ENCODE data around the gene HOXD12.
A peak's percentile ranks its signal among the peaks of the same experiment; 100 is the strongest.

HOXD12 gene

GRCh38 chr2:176090862-176091261 lies 8.7 kb upstream of the HOXD12 start:
- DNase-seq (ENCODE audit: low read depth): no peak
- no peak for TF ChIP-seq CTCF (IDR thresholded peaks at IDR 0.05; ENCODE audit: control insufficient read depth, insufficient read depth, low read depth, low read length, missing control alignments)
- H3K4me3 ChIP-seq (ENCODE audit: control insufficient read depth, low read depth, low read length): no peak overlapping the region

- H3K4me3 ChIP-seq (ENCODE audit: control insufficient read depth, low read depth, low read length): no peak overlapping the region
- no peak for TF ChIP-seq CTCF (IDR thresholded peaks at IDR 0.05; ENCODE audit: control insufficient read depth, insufficient read depth, low read depth, low read length, missing control alignments)
- DNase-seq (ENCODE audit: low read depth): no peak
Measured at GRCh38 chr2:176091329-176092258, 8.0 kb upstream of the HOXD12 start.

DNA sequence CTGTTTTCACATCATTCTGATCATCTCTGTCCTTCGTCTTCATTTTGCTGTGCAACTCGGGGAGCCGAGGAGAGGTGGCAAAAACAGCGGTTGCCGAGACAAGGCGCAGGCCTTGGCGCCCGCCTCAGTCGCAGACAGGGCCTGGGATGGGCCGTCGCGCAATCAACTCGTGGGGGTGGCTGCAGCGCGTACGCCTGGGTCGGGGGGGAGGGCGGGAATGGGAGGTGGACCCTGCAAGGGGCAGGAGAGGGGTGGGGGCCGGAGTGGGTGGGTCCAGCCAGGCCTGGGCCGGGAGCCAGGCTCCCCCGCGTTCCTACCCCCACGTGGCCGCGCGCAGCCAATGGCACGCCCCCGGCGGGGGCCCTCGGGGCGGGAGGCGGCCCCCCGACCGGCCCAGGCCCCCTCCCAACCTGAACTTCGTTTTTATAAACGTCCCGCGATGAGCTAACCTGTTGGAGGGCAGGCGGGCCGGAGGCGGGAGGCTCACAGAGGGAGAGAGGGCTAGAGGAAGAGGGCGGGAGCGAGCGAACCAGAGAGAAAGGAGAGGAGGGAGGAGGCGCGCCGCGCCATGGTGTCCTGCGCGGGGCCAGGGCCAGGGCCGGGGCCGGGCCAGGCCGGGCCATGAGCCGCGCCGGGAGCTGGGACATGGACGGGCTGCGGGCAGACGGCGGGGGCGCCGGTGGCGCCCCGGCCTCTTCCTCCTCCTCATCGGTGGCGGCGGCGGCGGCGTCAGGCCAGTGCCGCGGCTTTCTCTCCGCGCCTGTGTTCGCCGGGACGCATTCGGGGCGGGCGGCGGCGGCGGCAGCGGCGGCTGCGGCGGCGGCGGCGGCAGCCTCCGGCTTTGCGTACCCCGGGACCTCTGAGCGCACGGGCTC lies 7.1 kb upstream of the HOXD12 start, which contains the start of gene HOXD13:
HOXD13 (plus strand) TSS at position 452 of the 875 bp plus-strand sequence; CDS start at position 622, 170 bp downstream.
- no peak for DNase-seq (ENCODE audit: low read depth)
- peak within 1 kb of the TSS; percentile 42 for H3K4me3 ChIP-seq (ENCODE audit: control insufficient read depth, low read depth, low read length)
- no peak for TF ChIP-seq CTCF (IDR thresholded peaks at IDR 0.05; ENCODE audit: control insufficient read depth, insufficient read depth, low read depth, low read length, missing control alignments)

- peak; percentile 45 for TF ChIP-seq CTCF (IDR thresholded peaks at IDR 0.05; ENCODE audit: control insufficient read depth, insufficient read depth, low read depth, low read length, missing control alignments)
- DNase-seq (ENCODE audit: low read depth): no peak
- H3K4me3 ChIP-seq (ENCODE audit: control insufficient read depth, low read depth, low read length): peak overlapping the region; percentile 42
Measured at GRCh38 chr2:176093145-176093897, 6.3 kb upstream of the HOXD12 start.

- no peak overlapping the region for H3K4me3 ChIP-seq (ENCODE audit: control insufficient read depth, low read depth, low read length)
- DNase-seq (ENCODE audit: low read depth): no peak
- TF ChIP-seq CTCF (IDR thresholded peaks at IDR 0.05; ENCODE audit: control insufficient read depth, insufficient read depth, low read depth, low read length, missing control alignments): no peak
Measured at GRCh38 chr2:176093898-176094249, 5.7 kb upstream of the HOXD12 start.

GRCh38 chr2:176094349-176094748 lies 5.2 kb upstream of the HOXD12 start:
- H3K4me3 ChIP-seq (ENCODE audit: control insufficient read depth, low read depth, low read length): no peak overlapping the region
- no peak for DNase-seq (ENCODE audit: low read depth)
- TF ChIP-seq CTCF (IDR thresholded peaks at IDR 0.05; ENCODE audit: control insufficient read depth, insufficient read depth, low read depth, low read length, missing control alignments): no peak
